HL-60 (cell line): ENCODE data around the gene BCAN.

ENCODE experiments used
- DNase-seq, 2 experiments: peaks; one replicate each; pipeline ENCODE4 v3.0.0-alpha.2; 2010 to 2020; ENCODE audit warnings: low read depth in 1 of 2, low spot score in 1 of 2
- H3K27ac ChIP-seq: fragments of 250-450 bp; sonication (Bioruptor Pico); replicated peaks from 2 replicates; pipeline ENCODE4 v1.5.1; 2020; ENCODE audit warnings: mild to moderate bottlenecking, moderate library complexity
- H3K27me3 ChIP-seq: fragments of 250-450 bp; sonication (Bioruptor Pico); 2 replicates; pipeline ENCODE4 v1.5.1; 2021; ENCODE audit warnings: mild to moderate bottlenecking, moderate library complexity; ENCODE audit not compliant: insufficient read depth, poor library complexity, severe bottlenecking
- H3K4me3 ChIP-seq: replicated peaks from 2 replicates; pipeline ENCODE4 v1.5.1; 2011; ENCODE audit warnings: mild to moderate bottlenecking, control low read depth, low read length; ENCODE audit not compliant: insufficient read depth
- CTCF ChIP-seq: IDR thresholded peaks from one replicate; pipeline ENCODE4 v1.5.1; 2011; ENCODE audit warnings: low read length, control low read depth, inconsistent platforms; ENCODE audit not compliant: insufficient read depth
- GABPA ChIP-seq: IDR thresholded peaks from 2 replicates; pipeline ENCODE4 v1.6.1; 2012; ENCODE audit warnings: low read depth
- POLR2AphosphoS5 ChIP-seq: IDR thresholded peaks from 2 replicates; pipeline ENCODE4 v1.6.1; 2012; ENCODE audit warnings: low read depth
- SPI1 ChIP-seq: IDR thresholded peaks from 2 replicates; pipeline ENCODE4 v1.6.1; 2012; ENCODE audit warnings: low read depth, mild to moderate bottlenecking, borderline replicate concordance
- TF ChIP-seq, protein P1 (sequence below): IDR thresholded peaks from 2 replicates; pipeline ENCODE4 v1.6.1; 2012; ENCODE audit warnings: low read depth; ENCODE audit not compliant: insufficient replicate concordance

The BCAN gene

DNA sequence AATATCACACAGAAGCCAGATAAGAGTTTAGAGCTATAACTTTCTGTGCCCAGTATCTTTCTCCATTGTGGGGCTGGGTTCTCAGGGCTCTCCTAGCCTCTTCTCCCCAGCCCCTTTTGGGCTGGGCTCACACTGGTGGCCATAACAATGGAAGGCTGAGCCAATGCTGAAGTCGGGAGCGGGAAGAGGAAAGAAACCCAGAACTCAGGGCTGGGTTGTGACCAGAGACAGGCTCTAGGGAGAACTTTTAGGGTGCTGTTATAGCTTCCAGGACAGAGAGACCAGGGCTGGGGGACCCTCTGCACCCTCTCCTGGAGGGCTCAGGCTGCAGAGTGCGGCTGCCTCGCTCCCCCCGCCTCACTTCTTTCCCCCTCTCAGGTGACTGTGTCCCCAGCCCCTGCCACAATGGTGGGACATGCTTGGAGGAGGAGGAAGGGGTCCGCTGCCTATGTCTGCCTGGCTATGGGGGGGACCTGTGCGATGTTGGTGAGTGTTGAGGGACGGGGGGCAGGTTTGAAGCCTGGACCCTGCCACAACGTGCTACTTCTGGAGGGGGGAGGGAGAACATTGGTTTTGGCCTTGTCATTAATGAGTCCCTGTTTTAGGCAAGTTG lies 14.1 kb downstream of the BCAN start:
- no peak for DNase-seq
- no peak for TF ChIP-seq CTCF
- TF ChIP-seq POLR2AphosphoS5: no peak
- no peak for TF ChIP-seq SPI1
- TF ChIP-seq, protein P1, sequence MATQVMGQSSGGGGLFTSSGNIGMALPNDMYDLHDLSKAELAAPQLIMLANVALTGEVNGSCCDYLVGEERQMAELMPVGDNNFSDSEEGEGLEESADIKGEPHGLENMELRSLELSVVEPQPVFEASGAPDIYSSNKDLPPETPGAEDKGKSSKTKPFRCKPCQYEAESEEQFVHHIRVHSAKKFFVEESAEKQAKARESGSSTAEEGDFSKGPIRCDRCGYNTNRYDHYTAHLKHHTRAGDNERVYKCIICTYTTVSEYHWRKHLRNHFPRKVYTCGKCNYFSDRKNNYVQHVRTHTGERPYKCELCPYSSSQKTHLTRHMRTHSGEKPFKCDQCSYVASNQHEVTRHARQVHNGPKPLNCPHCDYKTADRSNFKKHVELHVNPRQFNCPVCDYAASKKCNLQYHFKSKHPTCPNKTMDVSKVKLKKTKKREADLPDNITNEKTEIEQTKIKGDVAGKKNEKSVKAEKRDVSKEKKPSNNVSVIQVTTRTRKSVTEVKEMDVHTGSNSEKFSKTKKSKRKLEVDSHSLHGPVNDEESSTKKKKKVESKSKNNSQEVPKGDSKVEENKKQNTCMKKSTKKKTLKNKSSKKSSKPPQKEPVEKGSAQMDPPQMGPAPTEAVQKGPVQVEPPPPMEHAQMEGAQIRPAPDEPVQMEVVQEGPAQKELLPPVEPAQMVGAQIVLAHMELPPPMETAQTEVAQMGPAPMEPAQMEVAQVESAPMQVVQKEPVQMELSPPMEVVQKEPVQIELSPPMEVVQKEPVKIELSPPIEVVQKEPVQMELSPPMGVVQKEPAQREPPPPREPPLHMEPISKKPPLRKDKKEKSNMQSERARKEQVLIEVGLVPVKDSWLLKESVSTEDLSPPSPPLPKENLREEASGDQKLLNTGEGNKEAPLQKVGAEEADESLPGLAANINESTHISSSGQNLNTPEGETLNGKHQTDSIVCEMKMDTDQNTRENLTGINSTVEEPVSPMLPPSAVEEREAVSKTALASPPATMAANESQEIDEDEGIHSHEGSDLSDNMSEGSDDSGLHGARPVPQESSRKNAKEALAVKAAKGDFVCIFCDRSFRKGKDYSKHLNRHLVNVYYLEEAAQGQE: no peak
- no peak for TF ChIP-seq GABPA
- H3K27me3 ChIP-seq: peaks cover 3% of the 10 kb centered on the region

DNA sequence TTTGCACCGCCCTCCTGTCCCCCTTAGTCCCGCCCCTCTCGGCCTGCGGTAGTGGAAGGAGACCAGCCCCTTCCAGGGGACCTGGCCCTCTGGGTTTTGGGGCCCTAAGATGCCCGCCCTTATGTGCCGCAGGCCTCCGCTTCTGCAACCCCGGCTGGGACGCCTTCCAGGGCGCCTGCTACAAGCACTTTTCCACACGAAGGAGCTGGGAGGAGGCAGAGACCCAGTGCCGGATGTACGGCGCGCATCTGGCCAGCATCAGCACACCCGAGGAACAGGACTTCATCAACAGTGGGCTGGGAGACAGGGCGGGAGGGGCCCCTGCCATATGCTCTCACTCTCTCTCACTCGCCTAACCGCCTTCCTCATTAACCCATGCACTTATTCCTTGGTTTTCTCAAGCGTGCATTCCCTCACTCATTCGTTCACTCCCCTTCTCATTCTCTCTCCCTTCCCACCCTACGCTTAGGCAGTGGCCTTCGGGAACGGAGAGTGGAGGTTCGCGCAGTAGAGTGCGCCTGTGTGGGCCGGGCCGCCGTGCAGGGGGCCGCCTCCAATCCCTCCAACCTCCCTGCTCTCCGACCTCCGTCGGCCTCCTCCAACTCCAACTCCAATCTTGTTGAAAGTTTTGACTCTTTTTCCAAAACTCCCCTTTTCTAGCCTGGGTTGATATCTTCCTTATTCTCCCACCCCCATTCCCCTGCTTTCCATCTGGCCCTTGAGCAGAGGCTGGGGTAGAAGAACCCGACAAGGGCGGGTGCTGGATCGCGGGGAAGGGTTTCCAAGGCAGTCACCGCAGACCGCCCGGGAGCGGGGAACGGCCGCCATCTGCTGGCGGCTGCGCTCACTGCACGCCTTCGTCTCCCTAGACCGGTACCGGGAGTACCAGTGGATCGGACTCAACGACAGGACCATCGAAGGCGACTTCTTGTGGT lies 15.2 kb downstream of the BCAN start:
- no peak for TF ChIP-seq GABPA
- TF ChIP-seq CTCF: peak; percentile 92
- no peak for DNase-seq
- Histone ChIP-seq H3K27ac (no peak overlapping the region; the same call in 1 of the 2 replicates), H3K4me3 (no peak overlapping the region), H3K27me3 (peaks cover 3% of the 10 kb centered on the region)

More for the DNA sequence above, 14.1 kb downstream of the BCAN start:
- Histone ChIP-seq H3K27ac (no peak overlapping the region), H3K4me3 (no peak overlapping the region)

GRCh38 chr1:156657741-156658319 lies 15.9 kb downstream of the BCAN start:
- H3K4me3 ChIP-seq: no peak overlapping the region
- TF ChIP-seq, protein P1: no peak
- TF ChIP-seq CTCF (no peak), POLR2AphosphoS5 (no peak), SPI1 (peak; percentile 32; the same call in 1 of the 2 replicates), GABPA (no peak)
- peak in 1 of 2 experiments; percentile 36 for DNase-seq
- H3K27ac ChIP-seq: peak overlapping the region; percentile 32; the same call in 1 of the 2 replicates
- peaks cover 3% of the 10 kb centered on the region for H3K27me3 ChIP-seq
